PC-3 (cell line): ENCODE data around the gene DENND6B. TPM values are rescaled to one million over a fixed set of nuclear protein-coding genes. Genes with fewer than 3 reads are reported as not detected.

Experiments used
- ATAC-seq: fragments of 200-7000 bp; cut with Tn5 transposase; 2 replicates; pipeline ENCODE4 v1.9.1; 2020; ENCODE audit warnings: mild to moderate bottlenecking, moderate library complexity
- BruUV-seq: library from RNA; stranded (reverse); fragments of 400-500 nt; replicated peaks from 2 replicates; lab custom pipeline; 2021; lab: Mats Ljungman, UMichigan
- CTCF ChIA-PET: fragments of 300-600 bp; sonication (Branson Sonifier 250); formaldehyde crosslinking; loops from one replicate; lab custom pipeline; 2022; ENCODE audit warnings: antibody characterized with exemption; lab: Charles Lee
- POLR2A ChIA-PET: fragments of 300-600 bp; sonication (Branson Sonifier 250); formaldehyde crosslinking; loops from one replicate; lab custom pipeline; 2022; ENCODE audit warnings: antibody characterized with exemption; ENCODE audit not compliant: unreplicated experiment; lab: Charles Lee
- DNase-seq: peaks from one replicate; pipeline ENCODE4 v3.0.0-alpha.2; 2015
- H2AFZ ChIP-seq: fragments of 300-600 bp; sonication (generic); 2 replicates; pipeline ENCODE4 v1.6.0; 2016; ENCODE audit warnings: antibody characterized with exemption, low read length
- H3F3A ChIP-seq: fragments of 300-600 bp; sonication (generic); one replicate; pipeline ENCODE4 v1.6.0; 2017; ENCODE audit warnings: antibody characterized with exemption, low read length, control low read depth, mild to moderate bottlenecking; ENCODE audit not compliant: unreplicated experiment
- H3K27ac ChIP-seq: fragments of 300-600 bp; sonication (generic); 2 replicates; pipeline ENCODE4 v1.5.1; 2016; ENCODE audit warnings: mild to moderate bottlenecking, low read length
- H3K27me3 ChIP-seq: fragments of 300-600 bp; sonication (generic); 2 replicates; pipeline ENCODE4 v1.6.1; 2016; ENCODE audit warnings: low read length, mixed read lengths
- H3K36me3 ChIP-seq: fragments of 300-600 bp; sonication (generic); 2 replicates; pipeline ENCODE4 v1.6.1; 2016; ENCODE audit warnings: low read depth, mixed run types, low read length, mixed read lengths
- H3K4me1 ChIP-seq: fragments of 300-600 bp; sonication (generic); 2 replicates; pipeline ENCODE4 v1.5.1; 2016; ENCODE audit warnings: low read length; ENCODE audit not compliant: insufficient read depth
- H3K4me2 ChIP-seq: fragments of 300-600 bp; sonication (generic); 2 replicates; pipeline ENCODE4 v1.6.0; 2016; ENCODE audit warnings: low read length
- H3K4me3 ChIP-seq: fragments of 300-600 bp; sonication (generic); 2 replicates; pipeline ENCODE4 v1.5.1; 2016; ENCODE audit warnings: mild to moderate bottlenecking, low read length, mixed read lengths
- H3K79me2 ChIP-seq: fragments of 300-600 bp; sonication (generic); 2 replicates; pipeline ENCODE4 v1.6.1; 2017; ENCODE audit warnings: low read length, mixed read lengths
- H3K9ac ChIP-seq: fragments of 300-600 bp; sonication (generic); 2 replicates; pipeline ENCODE4 v1.6.0; 2016; ENCODE audit warnings: mild to moderate bottlenecking, low read length
- H3K9me2 ChIP-seq: fragments of 300-600 bp; sonication (generic); replicated peaks from 2 replicates; pipeline ENCODE4 v1.6.1; 2016; ENCODE audit warnings: mixed run types, low read length, mixed read lengths
- H3K9me3 ChIP-seq: fragments of 300-600 bp; sonication (generic); 2 replicates; pipeline ENCODE4 v1.6.1; 2016; ENCODE audit warnings: low read length, mixed read lengths
- H4K20me1 ChIP-seq: fragments of 300-600 bp; sonication (generic); 2 replicates; pipeline ENCODE4 v1.6.1; 2016; ENCODE audit warnings: low read length, mixed read lengths
- CTCF ChIP-seq: fragments of 300-600 bp; sonication (generic); conservative IDR thresholded peaks from 2 replicates; pipeline ENCODE4 v1.5.1; 2017; ENCODE audit warnings: antibody characterized with exemption, low read depth, mild to moderate bottlenecking, low read length
- EZH2 ChIP-seq: fragments of 300-600 bp; sonication (generic); IDR thresholded peaks from one replicate; pipeline ENCODE4 v1.6.1; 2017; ENCODE audit warnings: antibody characterized with exemption, mild to moderate bottlenecking, low read length; ENCODE audit not compliant: unreplicated experiment
- EZH2phosphoT487 ChIP-seq: fragments of 300-600 bp; sonication (generic); IDR thresholded peaks from 2 replicates; pipeline ENCODE4 v1.6.1; 2018; ENCODE audit warnings: mild to moderate bottlenecking, antibody characterized with exemption, low read length, borderline replicate concordance
- intact Hi-C: fragments of 100-400 bp; cut with micrococcal nuclease; formaldehyde crosslinking; loops from 2 replicates; pipeline ENCODE4 v1.9.0; 2023
- total RNA-seq: library from RNA; depleted of rRNA; stranded (reverse); fragments of >200 nt; gene quantifications from 2 replicates; pipeline ENCODE4 v1.2.3, GENCODE V29; 2014

Gene DENND6B
- total RNA-seq, 1 experiment from 2014 or later = 1.1 TPM

DNA sequence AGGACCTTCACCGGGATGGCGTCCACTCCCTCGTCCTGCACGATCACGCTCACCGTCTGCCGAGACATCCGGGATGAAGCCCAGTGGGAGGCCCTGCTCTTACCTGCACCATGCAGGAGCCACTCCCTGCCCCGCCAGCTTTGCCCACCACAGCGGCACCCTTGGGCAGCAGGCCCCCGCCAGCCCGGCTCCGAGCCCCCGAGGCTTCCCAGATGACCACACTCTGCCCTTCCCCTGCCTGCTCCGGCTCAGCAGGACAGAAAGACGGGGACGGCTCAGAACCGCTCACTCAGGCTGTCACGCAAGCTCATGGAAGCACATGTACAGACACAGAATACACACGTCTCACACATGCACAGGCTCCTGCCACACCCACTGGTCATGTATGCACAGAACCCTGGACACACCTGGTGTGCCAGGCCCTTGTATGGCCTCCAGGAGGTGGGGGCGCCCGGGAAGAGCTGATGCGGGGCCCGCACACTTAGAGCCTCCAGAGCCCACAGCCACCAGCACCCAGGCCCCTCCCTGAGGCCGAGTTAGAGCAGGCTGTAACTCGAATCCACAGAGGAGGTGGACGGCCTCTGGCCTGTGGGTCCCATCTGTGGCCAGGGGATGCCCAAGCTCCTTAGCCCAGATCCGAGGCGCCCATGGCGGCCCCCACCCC, 47.7 kb downstream of the DENND6B start:
- no peak for ATAC-seq
- H2AFZ ChIP-seq = no peak overlapping the region
- TF ChIP-seq EZH2 = no peak
- no peak for TF ChIP-seq EZH2phosphoT487
- TF ChIP-seq CTCF = no peak
- intact Hi-C loops = no loop called here
- H3K4me2 ChIP-seq = no peak overlapping the region
- CTCF ChIA-PET = no interaction called here
- DNase-seq = no peak
- H3K9me3 ChIP-seq = no peaks in the 10 kb centered on the region
- H3F3A ChIP-seq = no peaks in the 10 kb centered on the region
- no peak overlapping the region for H3K27ac ChIP-seq
- peaks cover 13% of the 10 kb centered on the region for H3K79me2 ChIP-seq
- H3K27me3 ChIP-seq = no peaks in the 10 kb centered on the region
- H4K20me1 ChIP-seq = no peaks in the 10 kb centered on the region
- H3K9me2 ChIP-seq = no peaks in the 10 kb centered on the region
- H3K4me3 ChIP-seq = no peak overlapping the region
- POLR2A ChIA-PET = no interaction called here
- BruUV-seq = no TSS peak
- H3K9ac ChIP-seq = no peak overlapping the region
- H3K36me3 ChIP-seq = peaks cover 35% of the 10 kb centered on the region
- H3K4me1 ChIP-seq = peaks cover 16% of the 10 kb centered on the region

DNA sequence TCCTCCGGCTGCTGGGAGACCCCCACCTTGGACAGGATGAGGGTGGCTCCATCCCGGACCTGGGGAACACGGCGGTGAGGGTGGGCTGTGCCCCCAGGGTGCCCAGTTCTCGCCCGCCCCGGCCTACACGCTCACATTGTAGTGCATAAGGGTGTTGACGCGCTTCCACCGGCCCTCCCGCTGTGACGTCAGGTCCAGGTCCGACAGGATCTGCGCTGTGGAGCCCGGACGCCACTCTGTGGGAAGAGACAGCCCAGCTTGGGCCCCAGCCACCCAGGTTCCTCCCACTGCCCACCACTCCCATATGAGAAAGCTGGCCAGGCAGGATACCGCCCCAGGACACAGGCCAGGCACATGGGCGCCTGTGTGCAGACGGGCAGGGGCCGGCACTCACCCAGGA, 48.4 kb downstream of the DENND6B start:
- no TSS peak for BruUV-seq
- DNase-seq (no peak), ATAC-seq (no peak)
- Histone ChIP-seq H4K20me1 (no peaks in the 10 kb centered on the region), H3K9ac (no peak overlapping the region), H3K79me2 (peaks cover 13% of the 10 kb centered on the region), H3K9me2 (no peaks in the 10 kb centered on the region), H3F3A (no peaks in the 10 kb centered on the region), H3K4me2 (no peak overlapping the region), H3K27me3 (no peaks in the 10 kb centered on the region), H2AFZ (no peak overlapping the region), H3K9me3 (no peaks in the 10 kb centered on the region), H3K4me3 (no peak overlapping the region), H3K4me1 (peaks cover 16% of the 10 kb centered on the region), H3K36me3 (peaks cover 35% of the 10 kb centered on the region), H3K27ac (no peak overlapping the region)
- intact Hi-C loops = no loop called here
- ChIA-PET POLR2A (no interaction called here), CTCF (no interaction called here)
- TF ChIP-seq EZH2phosphoT487 (no peak), CTCF (no peak)

DNA sequence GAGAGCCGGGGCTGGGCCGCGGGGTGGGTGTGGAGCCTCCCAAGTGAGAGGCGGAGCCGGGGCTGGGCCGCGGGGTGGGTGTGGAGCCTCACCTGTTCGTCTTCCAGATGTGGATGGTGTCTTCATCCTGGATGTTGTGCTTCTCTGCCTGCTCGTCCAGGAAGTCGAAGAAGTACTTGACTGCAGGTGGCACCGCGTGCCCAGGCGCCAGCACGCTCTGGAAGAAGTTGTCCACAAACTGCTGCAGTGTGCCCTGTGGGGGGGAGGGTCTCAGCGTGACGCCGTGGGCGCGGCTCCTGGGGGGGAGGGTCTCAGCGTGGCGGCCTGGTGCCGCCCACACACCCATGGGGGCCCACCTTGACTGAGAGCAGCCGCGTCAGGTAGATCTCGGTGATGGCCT, 49.1 kb downstream of the DENND6B start:
- Histone ChIP-seq H3K36me3 (peaks cover 35% of the 10 kb centered on the region), H3K9me3 (no peaks in the 10 kb centered on the region), H3K27ac (no peak overlapping the region), H3K4me1 (peaks cover 12% of the 10 kb centered on the region), H3K4me3 (no peak overlapping the region), H3K9me2 (no peaks in the 10 kb centered on the region), H4K20me1 (no peaks in the 10 kb centered on the region), H3F3A (no peaks in the 10 kb centered on the region), H3K9ac (no peak overlapping the region), H3K79me2 (peaks cover 13% of the 10 kb centered on the region), H2AFZ (no peak overlapping the region), H3K4me2 (no peak overlapping the region), H3K27me3 (no peaks in the 10 kb centered on the region)
- intact Hi-C loops = no loop called here
- ChIA-PET CTCF (no interaction called here), POLR2A (no interaction called here)
- no peak for TF ChIP-seq EZH2
- no peak for TF ChIP-seq EZH2phosphoT487
- no peak for TF ChIP-seq CTCF
- no TSS peak for BruUV-seq
- DNase-seq (no peak), ATAC-seq (no peak)
